CD4-positive, alpha-beta T cell treated with Interleukin-12 subunit alpha and Interleukin-12 subunit beta, for 1 hour (primary cell): ENCODE results near the gene C6orf89.

Experiments
- DNase-seq: peaks from one replicate; pipeline ENCODE4 v3.0.0-alpha.2; 2020

Gene C6orf89

DNA sequence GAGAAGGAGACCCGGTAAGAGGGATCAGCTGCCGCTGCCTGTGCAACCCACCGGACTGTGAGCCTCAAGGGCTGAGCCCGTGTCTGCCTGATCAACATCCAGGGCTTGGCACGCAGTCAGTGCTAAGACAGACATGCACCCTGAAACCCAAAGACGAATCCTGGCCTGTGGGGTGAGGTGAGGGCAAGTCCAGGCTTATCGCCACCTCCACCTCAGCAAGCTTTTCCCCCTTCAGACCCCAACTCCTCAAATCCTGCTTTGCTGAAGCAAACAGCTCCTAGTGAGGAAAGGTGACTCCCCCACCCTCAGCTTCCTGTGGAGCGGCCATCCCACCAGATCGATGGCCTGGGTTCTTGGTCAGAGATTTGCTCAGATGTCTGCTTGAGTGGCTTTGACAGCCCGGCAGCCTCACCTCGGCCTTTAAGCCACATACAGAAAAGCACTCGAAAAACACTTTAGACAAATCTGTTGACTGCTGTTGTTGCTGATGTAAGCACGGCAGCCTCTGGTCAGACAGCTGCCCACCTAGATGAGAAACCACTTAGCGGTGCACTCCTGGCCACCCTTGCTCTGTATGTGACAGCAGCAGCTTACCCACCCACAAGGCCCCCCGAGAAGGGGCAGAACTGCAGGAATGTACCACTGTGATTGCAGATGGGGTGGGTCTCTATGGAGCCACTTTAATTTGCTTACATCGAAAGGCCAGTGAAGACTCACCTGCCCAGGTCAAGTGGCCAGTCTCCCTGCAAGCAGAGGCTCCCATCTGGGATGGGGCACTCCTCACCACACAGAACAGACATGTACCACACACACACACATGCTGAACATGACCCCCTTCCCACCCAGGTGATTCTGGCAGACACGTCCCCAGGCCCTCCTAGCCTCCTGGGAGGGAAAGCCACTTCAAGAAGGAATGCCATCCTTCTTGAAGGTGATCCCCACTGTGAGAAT lies 85.4 kb downstream of the C6orf89 start:
- DNase-seq, result no peak

DNA sequence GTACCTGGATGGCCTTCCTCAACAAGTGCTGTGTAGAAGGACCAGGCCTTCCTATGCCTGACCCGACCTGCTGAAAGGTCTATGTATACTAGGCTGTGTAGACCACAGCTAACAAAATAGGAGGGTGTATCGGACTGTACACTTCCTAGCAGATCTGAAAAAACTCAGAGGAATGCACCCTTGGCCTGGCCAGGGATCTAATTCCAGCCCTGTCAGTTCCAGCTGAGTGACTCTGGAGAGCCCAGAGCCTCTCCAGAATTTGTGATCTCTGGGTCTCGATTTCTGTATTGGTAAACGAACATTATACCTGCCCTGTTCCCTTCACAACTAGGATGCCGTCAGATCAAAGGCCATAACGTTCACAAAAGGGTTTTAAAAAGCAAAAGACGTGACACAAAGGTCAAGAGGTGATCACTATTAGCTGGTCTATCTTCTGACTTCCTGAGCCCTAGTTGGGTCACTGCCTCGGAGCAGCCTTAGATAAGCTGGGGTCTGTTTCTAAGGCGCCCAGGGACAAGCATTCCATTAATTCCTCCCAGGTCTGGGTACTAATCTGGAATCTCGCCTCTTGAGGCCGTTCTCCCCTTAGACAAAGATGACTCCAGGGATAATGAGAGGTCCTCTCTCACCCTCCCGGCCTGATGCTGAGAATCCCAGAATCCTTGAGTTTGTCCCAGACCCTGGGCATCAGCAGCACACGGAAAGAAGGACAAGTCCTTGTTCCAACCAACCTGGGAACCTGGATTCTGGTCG lies 86.3 kb downstream of the C6orf89 start:
- no peak for DNase-seq

DNA sequence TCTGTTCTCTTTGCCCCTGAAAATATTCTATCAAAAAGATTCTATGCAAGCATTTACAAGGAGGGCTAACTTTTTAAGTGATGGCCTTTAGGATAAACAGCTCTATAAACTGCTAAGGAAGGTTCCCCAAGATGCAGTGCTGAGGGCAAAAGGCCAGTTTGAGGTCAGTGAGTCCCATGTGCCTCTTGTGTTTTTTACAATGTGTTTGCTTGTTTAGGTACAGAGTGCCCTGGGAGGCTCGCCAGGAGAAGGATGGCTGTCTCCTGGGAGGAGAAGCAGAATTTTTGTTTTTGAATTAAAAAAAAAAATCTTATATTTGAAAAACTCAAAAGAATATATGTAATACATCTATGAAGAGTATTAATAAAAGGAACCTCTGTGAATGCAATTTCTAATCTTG lies 87.4 kb downstream of the C6orf89 start:
- no peak for DNase-seq

DNA sequence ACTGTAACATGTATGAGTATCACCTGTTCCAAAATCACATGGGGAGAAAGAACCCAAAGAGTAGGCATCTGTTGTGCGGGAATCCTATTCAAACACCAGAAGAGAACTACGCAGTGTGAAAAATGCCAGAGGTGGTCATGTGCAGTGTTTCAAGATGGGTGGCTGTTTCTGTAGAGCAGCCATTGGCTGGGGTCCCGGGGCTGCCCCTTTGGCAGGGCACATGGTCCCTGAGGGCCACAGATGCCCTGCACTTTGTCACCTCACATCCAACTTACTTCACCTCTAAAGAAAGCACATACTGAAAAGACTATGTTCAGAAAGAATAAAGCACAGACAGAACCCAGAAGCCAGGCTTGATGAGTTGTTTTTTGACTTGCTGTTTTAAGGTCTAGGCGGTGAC lies 87.9 kb downstream of the C6orf89 start:
- no peak for DNase-seq

DNA sequence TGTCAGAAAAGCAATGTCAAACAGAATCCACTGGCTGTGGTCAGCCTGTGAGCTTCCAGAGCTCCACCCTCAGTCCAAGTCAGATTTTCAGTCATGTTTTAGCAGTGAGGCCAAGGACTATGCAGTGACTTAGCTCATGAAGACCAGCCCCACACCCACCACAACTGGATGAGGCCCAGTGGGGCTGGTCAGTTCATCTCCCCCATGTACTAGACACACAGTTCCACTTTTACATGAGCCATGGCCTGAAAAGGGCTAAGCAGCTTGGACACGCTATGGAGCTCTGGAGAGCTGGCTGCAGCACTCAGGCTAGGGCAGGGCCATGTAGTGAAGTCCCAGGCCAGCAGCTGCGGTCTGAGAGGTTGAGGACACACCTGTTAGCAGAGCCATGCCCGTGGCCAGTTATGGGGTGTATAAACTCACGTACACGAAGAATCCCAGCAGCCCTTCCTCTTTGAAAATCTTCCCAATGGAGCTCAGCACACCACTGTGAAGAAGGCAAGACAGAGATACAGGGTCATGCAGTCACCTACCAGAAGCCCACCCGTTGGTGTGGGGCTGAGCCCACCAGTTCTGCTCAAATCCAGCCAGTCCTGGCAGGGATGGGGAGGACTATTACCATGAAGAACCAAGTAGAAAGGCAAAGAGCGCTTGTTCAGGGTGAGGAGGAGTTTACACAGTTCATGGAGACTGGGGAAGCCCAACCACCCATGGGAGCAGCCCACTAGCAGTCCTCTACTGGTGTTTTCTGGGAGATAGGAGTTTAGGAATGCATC lies 89.7 kb downstream of the C6orf89 start:
- no peak for DNase-seq

DNA sequence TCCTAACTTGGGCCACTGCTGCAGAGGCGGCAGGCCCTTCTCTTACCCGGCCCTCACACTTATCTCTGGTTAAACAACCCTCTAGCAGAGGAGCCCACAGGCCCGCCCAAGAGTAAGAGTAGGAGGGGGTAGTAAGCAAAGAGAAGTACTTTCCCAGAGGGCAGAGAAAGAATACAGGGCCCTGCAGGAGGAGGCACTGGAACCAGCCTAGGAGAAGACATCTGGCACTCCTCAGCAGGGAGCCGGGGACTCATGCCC lies 90.2 kb downstream of the C6orf89 start:
- DNase-seq, result no peak

DNA sequence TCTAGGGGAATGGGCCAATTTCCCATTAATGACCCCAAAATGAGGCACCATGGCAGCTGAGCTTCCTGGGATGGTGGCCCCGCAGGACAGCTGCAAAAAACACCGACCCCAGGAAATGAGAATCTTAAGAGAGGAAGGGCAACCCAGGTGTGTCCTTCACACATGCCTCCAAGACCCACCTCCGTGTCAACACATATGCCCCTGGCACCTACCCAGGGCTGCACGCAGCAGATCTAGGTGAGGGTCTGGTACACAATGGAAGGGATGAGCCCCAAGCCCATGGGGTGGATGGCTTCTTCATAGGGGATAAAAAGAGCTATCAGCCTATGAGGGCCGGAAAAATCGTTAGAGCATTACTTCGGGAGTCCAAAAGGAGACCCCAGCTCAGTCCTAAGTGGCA lies 90.8 kb downstream of the C6orf89 start:
- no peak for DNase-seq

DNA sequence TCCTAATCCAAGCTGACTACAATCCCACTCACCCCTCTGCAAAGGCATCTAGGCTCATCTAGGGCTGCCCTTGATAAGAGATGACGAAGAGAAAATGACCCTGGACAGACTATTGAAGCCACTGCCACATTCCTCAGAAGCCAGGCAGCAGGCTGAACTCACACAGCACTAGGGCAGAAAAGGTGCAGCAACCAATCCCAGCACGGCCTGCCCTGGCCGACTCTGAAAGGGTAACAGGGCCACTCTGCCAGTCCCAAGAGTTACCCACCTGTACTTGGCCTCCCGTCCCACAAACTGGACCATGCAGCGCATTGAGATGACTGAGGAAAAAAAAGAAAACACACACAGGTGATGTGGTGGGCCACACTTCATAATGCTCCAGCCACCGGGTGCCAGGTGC lies 91.2 kb downstream of the C6orf89 start:
- no peak for DNase-seq

DNA sequence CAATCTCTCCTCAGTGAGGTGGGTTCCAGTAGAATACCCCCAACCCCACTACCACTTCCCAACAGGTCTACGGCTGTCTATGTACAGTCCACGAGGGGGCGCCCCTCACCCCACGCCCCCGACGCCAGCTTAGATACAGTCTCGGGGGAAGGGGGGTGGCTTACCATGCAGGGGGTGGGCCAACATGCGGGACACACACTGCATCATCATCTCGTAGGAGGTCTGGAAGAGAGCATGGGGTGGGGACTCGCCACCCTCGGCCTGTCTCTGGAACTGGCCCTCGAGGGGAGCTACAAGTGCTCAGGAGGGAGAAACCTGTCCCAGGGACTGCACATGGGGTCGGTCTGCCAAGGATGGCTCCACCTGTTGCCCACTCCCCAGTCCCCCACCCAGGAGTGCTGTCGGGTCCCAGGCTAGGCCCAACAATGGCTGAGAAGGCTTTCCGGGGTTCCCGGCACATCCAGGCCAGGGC lies 91.8 kb downstream of the C6orf89 start:
- no peak for DNase-seq
